Hindlimb muscle (tissue), 1 donor: Measurements from ENCODE around the gene HAUS1. TPM values are rescaled to one million over a fixed set of nuclear protein-coding genes. Genes with fewer than 3 reads are reported as not detected.
A peak's percentile ranks its signal among the peaks of the same experiment; 100 is the strongest.
"Not testable (repeated sequence)": the region's sequence is repeated elsewhere in the genome, so short reads cannot be mapped to it uniquely, and the experiment has no call there.

Experiments
- DNase-seq: peaks from one replicate; pipeline ENCODE4 v3.0.0-alpha.2; 2013
- polyA plus RNA-seq: library from polyadenylated mRNA; unstranded; fragments of 120-200 nt; gene quantifications from one replicate; pipeline ENCODE4 v1.2.1, GENCODE V29; 2013; ENCODE audit not compliant: insufficient read length

The HAUS1 gene
- polyA plus RNA-seq, 1 donor, result 19.2 TPM

DNA sequence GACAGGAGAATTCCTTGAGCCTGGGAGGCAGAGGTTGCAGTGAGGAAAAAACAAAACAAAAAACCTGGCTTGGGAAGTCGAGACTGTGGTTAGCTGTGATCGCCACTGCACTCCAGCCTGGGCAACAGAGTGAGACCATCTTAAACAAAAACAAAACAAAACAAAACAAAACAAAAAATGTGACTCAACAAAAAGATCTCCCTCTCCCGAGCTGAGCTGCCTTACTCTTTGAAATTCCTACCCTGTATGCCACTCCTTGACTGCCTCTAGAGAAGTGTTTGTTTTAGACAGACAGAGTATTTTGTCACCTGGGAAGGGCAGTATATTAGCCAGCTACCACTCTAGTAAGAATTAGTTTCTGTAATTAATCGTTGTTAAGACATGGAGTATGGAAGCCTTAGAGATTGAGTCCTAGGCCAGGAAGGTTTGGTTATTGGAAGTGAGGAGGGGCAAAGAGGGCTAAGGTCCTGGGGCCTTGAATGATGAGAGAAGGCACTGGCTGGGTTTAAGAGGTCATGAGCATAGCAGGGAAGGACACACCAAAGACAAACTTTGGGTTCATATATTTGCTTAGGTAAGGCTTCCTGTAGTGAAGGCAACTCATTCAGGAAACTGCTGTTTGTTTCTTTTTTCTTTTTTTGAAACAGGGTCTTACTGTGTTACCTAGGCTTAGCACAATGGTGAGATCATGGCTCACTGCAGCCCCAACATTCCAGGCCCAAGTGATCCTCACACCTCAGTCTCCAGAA is 56.0 kb downstream of the HAUS1 start:
- no peak for DNase-seq

DNA sequence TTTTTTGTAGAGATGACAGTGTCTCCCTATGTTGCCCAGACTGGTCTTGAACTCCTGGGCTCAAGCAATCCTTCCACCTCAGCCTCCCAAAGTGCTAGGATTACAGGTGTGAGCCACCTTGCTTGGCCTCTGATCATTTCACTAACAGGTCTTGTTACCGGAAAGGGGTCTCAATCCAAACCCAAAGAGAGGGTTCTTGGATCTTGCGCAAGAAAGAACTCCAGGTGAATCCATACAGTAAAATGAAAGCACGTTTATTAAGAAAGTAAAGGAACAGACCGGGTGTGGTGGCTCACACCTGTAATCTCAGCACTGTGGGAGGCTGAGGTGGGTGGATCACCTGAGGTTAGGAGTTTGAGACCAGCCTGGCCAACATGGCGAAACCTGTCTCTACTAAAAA is 56.7 kb downstream of the HAUS1 start:
- DNase-seq, result not testable (repeated sequence)

DNA sequence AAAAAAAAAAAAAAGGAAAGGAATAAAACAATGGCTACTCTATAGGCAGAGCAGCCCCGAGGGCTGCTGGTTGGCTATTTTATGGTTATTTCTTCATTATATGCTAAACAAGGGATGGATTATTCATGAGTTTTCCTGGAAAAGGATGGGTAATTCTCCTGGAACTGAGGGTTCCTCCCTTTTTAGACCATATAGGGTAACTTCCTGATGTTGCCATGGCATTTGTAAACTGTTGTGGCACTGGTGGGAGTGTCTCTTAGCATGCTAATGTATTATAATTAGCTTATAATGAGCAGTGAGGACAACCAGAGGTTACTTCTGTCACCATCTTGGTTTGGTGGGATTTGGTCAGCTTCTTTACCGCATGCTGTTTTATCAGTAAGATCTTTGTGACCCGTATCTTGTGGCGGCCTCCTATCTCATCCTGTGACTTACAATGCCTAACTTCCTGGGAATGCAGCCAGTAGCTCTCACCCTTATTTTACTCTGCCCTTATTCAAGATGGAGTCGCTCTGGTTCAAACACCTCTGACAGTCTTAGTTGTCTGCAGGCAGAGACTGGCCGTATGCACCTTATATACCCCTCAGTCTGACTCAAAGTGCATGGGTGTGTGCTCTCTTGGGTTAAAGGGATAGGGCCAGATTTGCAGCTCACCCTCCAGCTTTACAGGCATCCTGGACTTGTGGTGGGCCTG is 57.7 kb downstream of the HAUS1 start:
- DNase-seq, result no peak

DNA sequence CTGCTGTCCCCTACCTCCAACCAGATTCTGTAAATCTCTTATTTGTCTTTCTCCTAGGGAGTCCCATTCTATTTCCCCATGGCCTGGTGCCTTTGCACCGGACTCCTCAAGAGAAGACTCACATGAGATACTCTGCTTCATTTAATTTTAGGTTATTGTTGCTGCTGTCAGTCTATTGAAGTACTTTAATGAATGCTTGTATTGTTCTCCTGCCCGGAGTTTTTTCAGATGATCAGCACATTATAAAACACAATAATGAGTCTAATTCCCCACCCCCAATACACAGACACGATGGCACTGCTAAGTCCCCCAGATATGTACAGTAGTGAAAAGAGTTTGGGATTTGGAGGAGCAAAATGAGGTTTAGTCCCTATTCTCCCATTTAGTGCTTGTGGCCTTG is 58.9 kb downstream of the HAUS1 start:
- DNase-seq, result no peak

DNA sequence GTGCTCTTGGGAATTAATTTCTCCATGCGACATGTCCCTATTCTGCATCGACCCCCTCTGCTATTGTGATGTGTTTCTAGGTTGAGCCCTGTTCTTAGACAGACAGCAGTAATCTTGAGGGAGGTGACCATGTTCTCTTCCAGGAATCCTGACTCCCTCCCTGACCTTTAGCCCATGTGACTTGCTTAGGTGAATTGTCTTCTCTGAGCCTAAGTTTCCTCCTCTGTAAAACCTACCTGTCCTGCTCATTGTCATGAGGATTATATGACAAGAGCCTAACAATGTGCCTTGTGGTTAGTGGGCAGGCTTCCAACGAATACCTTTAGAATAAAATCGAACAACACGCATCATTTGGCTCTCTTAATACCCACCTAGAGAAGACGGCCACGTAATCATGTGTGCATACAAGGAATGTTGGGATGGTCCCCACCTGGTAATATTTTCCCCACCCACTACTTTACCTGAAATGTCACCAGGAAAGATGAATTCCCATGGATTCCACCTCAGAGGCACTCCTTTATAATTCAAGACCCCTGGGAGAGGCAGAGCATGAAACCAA is 59.8 kb downstream of the HAUS1 start:
- no peak for DNase-seq

DNA sequence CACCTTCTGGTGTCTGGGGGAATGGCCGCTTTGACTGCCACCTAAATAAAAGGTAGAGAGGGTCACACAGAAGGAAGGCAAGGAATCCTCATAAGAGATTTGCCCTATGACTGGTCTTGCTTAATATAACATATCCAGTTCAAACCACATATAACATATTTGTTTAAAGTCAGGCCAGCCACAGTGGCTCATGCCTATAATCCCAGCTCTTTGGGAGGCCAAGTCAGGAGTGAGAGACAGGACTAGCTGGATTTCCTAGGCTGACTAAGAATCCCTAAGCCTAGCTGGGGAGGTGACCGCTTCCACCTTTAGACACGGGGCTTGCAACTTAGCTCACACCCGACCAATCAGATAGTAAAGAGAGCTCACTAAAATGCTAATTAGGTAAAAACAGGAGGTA is 60.3 kb downstream of the HAUS1 start:
- DNase-seq, result not testable (repeated sequence)

DNA sequence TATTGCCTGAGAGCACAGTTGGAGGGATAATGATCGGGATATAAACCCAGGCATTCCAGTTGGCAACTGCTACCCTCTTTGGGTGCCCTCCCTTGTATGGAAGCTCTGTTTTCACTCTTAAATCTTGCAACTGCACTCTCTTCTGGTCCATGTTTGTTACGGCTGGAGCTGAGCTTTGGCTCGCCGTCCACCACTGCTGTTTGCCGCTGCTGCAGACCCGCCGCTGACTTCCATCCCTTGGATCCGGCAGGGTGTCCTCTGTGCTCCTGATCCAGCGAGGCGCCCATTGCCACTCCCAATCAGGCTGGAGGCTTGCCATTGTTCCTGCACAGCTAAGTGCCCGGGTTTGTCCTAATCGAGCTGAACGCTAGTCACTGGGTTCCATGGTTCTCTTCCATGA is 60.7 kb downstream of the HAUS1 start:
- DNase-seq, result no peak

DNA sequence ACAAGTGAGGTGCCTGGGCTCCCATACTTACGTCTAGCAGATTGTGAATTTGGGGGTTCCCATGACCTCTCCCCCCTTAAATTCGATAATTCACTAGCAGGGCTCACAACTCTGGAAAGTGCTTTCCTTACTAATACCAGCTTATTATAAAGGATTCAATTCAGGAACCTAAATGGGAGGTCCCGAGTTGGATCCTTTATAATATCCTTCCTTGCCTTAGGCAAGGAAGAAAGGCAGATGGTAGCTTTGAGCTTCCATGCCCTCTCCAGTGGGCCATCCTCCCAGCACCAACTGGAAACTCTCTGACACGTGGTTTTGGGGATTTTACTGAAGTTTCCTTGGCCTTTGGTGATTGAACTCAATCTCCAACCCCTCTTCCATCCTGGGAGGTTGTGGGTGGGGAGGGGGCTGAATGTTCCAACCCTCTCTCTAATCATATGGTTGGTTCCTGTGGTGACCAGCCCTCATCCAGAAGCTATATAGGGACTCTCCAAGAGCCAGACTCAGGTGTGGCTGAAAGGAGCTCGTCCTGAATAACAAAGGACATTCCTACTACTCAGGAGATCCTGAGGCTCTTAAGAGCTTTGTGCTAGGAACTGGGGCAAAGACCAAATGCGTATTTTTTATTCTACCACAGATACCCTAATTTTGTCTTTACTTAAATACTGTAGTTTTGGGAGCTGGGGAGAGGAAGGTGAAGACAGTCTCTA is 62.2 kb downstream of the HAUS1 start:
- DNase-seq, result no peak

DNA sequence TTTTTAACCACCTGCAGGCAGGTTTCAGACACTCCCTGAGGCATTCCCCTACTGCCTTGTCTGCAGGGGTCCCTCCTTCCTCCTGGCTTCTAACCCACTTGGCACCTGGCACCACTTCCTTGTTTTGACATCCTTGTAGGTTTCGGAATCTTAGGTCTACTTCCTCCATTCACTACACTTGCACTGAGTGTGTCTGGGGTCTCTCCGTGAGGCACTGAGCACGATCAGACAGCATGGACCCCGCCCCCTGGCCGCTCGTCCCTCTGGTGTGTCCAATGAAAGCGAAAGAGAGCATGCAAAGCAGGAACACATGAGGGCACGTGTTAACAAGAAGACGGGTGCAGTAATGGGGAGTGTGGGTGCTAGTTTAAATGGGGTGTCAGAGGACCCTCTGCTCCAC is 63.8 kb downstream of the HAUS1 start:
- DNase-seq, result no peak

DNA sequence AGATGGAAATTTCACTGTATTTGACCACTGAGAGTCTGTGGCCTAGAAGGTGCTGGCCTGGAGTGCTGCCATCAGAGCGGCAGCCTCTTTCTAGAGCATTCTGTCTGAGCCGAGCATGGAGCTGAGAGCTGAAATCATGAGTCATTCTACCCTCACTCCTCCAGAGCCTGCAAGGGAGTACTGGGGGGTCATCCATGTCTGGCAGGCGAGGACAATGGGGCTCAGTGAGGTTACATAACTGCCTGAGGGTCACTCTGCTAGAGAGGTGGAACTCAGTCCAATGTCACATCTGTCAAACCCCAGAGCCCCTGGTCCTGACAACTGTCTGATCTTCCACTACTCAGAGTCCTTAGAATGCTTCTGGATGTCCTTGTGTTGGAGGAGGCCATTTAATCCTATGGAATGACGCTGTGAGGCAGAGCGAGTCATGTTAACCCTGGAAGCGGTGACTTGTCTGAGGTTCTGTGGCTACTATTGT is 65.3 kb downstream of the HAUS1 start:
- no peak for DNase-seq

DNA sequence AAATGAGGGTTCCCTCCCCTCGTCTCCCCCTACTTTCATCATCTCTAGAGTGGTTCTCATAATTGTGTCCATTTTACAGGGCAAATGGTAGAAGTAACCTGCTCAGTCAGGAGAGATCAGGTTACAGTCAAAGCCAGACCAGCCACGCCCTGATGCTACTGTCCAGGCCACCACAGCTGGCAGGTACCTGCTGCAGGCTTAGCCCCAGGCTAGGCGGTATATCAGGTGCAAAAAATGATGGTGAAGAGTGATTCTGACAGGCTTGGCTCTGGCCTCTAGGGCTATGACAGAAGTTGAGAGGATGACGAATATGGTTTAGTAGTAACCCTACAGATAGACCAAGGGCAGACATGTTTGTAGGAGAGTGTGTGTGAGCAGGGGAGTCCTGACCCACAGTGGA is 67.1 kb downstream of the HAUS1 start:
- DNase-seq, result no peak

DNA sequence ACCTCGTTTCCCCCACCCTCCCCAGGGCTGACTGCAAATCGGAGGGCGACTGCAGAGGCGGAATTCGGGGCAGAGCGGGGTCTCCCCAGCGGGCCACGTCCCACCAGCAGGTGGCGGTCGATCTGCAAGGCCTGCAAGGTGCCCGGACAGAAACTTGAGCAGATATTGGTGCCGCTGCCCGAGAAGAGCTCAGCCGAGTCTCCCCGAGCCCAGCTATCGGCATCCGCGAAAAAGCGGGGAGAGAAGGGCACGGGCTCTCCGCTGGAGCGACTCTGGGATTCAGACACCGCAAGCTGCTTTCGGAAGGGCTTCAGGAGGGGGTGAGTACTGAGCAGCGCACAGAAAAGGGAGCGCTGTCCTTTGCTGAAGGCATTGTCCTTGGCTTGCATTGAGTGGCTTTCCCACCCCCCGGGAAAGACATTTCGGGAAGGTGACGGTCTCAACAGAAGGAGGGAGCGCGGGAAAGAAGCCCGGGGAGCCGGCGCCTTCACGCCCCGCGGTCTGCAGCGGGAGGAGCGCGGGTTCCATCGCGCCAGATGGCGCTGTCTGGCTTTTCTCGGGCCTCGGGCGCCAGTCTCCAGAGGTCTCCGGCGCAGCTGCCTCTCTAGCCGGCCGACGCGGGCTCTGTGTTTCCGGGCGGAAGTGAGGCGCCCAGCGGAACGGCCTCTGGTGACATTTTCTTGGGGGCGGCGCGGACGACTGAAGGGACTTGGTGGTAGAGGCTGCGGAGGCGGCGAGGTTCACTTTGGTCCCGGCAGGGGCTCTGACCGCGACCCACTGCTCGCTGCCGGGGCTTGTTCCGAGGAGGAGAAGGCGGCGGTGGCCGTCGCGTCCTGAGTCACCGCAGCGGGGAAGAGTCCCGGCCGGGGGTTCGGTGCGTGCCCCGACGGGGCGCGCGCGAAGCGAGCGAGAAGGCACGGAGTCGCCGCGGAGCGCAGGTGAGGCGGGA is 69.5 kb downstream of the HAUS1 start:
- peak; percentile 95 for DNase-seq

DNA sequence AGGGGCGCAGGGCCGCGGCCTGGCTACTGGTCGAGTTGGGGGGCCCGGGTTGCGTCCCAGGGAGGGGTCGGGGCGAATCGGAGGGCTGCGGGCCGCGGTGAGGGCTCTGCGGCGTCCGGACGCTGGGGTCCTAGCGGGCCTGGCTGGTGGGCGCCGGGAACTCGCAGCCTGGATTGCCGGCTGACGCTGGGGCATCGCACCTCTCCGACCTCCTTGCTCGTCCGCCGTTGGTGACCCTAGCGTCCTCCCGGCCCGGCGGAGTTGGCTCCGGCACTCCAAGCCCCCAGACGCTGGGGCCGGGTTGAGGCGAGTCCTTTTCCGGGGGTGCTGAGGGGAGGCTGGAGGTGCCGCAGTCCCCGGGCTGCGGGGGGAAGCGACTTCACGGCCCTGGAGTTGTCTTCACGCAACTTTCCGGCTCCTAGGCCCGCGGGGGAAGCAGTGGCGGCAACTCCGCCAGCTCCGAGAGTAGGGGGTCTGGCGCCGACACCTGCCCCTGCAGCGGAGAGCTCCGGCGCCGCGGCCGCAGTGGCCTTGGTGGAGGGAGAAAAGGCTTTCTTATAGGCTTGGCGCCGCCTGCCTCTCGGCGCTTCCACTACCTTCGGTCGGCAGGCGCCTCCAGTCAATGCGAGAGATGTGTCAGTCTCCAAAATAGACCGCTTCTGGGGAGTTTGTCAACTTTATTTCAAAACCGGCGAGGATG is 70.3 kb downstream of the HAUS1 start:
- peak; percentile 13 for DNase-seq

DNA sequence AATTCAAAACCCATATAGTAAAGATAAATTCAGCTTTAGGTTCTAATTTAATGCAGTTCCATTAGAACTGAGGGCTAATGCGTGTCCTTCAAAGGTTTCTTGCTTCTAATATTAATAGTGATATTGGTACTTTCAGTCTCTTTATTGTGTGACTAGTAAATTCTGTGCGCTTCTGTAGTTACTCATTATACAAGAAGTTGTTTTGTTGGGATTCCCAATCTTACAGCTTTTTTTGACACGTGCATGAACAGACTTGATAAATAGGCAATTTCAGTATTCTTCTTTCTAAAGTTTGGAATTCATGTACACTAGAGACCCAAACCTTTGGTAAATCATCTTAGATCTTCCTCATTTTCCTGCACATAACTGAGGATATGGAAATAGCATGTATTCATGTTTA is 71.8 kb downstream of the HAUS1 start:
- DNase-seq, result no peak

Other genes starting within 250 kb of the HAUS1 start
- gene EPG5, start 137.1 kb upstream of the HAUS1 start, polyA plus RNA-seq, result 12.6 TPM
- gene PSTPIP2, start 32.1 kb upstream of the HAUS1 start, polyA plus RNA-seq, result 1.9 TPM
- 439 TPM for gene ATP5F1A, start 6.1 kb upstream of the HAUS1 start, polyA plus RNA-seq